HEK293T (cell line): Measurements from ENCODE around the gene NAGA.

Experiments
- CTCF ChIA-PET: fragments of 350-600 bp; formaldehyde crosslinking; extraction: SDS; loops from one replicate; lab custom pipeline; 2021; ENCODE audit warnings: antibody characterized with exemption, inconsistent platforms; lab: Yijun Ruan, JAX
- POLR2A ChIA-PET: fragments of 350-600 bp; formaldehyde crosslinking; extraction: SDS; loops from one replicate; lab custom pipeline; 2020; ENCODE audit warnings: antibody characterized with exemption, inconsistent platforms; lab: Yijun Ruan, JAX
- DNase-seq: peaks from one replicate; pipeline ENCODE4 v3.0.0; 2012; ENCODE audit warnings: mixed read lengths; ENCODE audit errors: extremely low spot score
- ARNT ChIP-seq: fragments of 450-650 bp; IDR thresholded peaks from 2 replicates; pipeline ENCODE4 v1.6.1; 2017; ENCODE audit warnings: mild to moderate bottlenecking
- BHLHE40 ChIP-seq: fragments of 450-650 bp; IDR thresholded peaks from 2 replicates; pipeline ENCODE4 v1.6.1; 2016; ENCODE audit warnings: mild to moderate bottlenecking, moderate library complexity, borderline replicate concordance
- CTBP1 ChIP-seq: fragments of 450-650 bp; IDR thresholded peaks from 2 replicates; pipeline ENCODE4 v1.6.1; 2016; ENCODE audit warnings: borderline replicate concordance
- ELF4 ChIP-seq: fragments of 450-650 bp; IDR thresholded peaks from 2 replicates; pipeline ENCODE4 v1.6.1; 2017; ENCODE audit warnings: antibody characterized with exemption
- FOXA1 ChIP-seq: fragments of 450-650 bp; IDR thresholded peaks from 2 replicates; pipeline ENCODE4 v1.6.1; 2016; ENCODE audit warnings: mild to moderate bottlenecking
- FOXK2 ChIP-seq: fragments of 450-650 bp; IDR thresholded peaks from 2 replicates; pipeline ENCODE4 v1.6.1; 2016; ENCODE audit warnings: mild to moderate bottlenecking
- FOXM1 ChIP-seq: fragments of 450-650 bp; IDR thresholded peaks from 2 replicates; pipeline ENCODE4 v1.6.1; 2017; ENCODE audit warnings: mild to moderate bottlenecking, borderline replicate concordance
- HDGF ChIP-seq: fragments of 450-650 bp; IDR thresholded peaks from 2 replicates; pipeline ENCODE4 v1.6.1; 2017; ENCODE audit warnings: antibody characterized with exemption, borderline replicate concordance
- L3MBTL2 ChIP-seq: fragments of 450-650 bp; conservative IDR thresholded peaks from 2 replicates; pipeline ENCODE4 v1.6.1; 2016; ENCODE audit warnings: mild to moderate bottlenecking
- LEF1 ChIP-seq: fragments of 450-650 bp; IDR thresholded peaks from 2 replicates; pipeline ENCODE4 v1.6.1; 2017; ENCODE audit warnings: mild to moderate bottlenecking, borderline replicate concordance
- NFRKB ChIP-seq: fragments of 450-650 bp; IDR thresholded peaks from 2 replicates; pipeline ENCODE4 v1.6.1; 2016; ENCODE audit warnings: mild to moderate bottlenecking, moderate library complexity
- SP1 ChIP-seq: fragments of 450-650 bp; IDR thresholded peaks from 2 replicates; pipeline ENCODE4 v1.6.1; 2017
- SUZ12 ChIP-seq: fragments of 450-650 bp; IDR thresholded peaks from 2 replicates; pipeline ENCODE4 v1.6.1; 2016; ENCODE audit warnings: mild to moderate bottlenecking
- TARDBP ChIP-seq: fragments of 450-650 bp; IDR thresholded peaks from 2 replicates; pipeline ENCODE4 v1.6.1; 2016
- ZNF384 ChIP-seq: fragments of 450-650 bp; IDR thresholded peaks from 2 replicates; pipeline ENCODE4 v1.6.1; 2016
- TF ChIP-seq, protein P1 (sequence below): fragments of 450-650 bp; IDR thresholded peaks from 2 replicates; pipeline ENCODE4 v1.6.1; 2016

NAGA gene

DNA sequence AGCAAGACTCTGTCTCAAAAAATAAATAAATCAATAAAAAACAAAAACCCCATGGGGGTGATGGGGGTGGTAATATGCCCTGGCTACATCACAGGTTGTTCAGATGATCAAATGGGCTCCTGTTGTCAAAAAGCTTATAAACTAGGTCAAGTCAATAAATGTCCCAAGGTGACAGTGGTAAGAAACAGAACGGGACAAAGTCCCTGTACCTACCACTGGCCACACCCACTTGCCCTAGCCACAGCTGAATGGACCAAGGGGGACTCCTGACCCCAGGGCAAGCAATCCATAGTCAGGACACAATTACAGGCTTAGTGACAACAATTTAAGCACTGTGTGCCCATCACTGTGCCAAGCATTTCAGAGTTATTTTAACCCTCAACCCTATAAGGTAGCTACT, 6.0 kb downstream of the NAGA start:
- TF ChIP-seq FOXK2 (no peak), ZNF384 (no peak), NFRKB (no peak)
- TF ChIP-seq, protein P1, sequence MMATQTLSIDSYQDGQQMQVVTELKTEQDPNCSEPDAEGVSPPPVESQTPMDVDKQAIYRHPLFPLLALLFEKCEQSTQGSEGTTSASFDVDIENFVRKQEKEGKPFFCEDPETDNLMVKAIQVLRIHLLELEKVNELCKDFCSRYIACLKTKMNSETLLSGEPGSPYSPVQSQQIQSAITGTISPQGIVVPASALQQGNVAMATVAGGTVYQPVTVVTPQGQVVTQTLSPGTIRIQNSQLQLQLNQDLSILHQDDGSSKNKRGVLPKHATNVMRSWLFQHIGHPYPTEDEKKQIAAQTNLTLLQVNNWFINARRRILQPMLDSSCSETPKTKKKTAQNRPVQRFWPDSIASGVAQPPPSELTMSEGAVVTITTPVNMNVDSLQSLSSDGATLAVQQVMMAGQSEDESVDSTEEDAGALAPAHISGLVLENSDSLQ, result no peak
- DNase-seq, result no peak
- CTCF ChIA-PET, result no interaction called here
- POLR2A ChIA-PET, result interaction anchor here (0.6 to 1.5 kb wide), 3 partner anchors 15 to 118 kb away, joined by 3 to 6 read pairs (median 3); partner anchors contain the start of genes CENPM and SMDT1

DNA sequence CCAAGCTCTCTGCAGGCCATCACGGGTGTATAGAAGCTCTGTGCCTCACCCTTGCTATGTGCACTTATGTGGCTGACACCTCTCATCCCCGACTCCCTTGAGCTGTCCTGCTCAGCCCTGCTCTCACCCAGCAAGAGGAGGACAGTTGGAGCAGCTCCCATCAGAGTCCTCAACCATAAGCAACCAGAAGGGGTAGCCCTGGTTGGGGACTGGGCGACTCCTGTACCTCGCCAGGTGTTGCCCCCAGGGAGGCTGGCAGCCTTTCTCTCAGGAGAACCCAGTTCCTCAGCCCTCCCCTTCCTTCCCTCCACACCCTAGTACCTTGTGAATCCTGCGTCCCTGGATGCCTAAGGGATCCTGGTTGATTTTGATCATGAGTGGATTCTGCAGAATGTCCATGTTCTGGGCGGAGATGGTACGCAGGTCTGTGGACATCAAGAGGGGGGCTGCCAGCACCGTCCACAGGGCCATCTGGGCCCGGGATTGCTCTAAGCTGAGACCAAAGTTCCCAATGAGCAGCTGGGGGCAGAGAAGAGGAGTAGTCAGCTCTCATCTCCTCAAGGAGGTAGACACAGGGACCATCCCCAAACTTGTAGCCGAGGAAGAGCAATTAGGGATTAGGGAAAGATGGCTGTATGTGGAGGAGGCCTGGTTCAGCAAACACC, 8.0 kb downstream of the NAGA start:
- TF ChIP-seq NFRKB (no peak), ZNF384 (no peak), FOXA1 (no peak), SUZ12 (no peak), L3MBTL2 (no peak), LEF1 (no peak), BHLHE40 (no peak), FOXK2 (no peak), ELF4 (no peak), ARNT (no peak)
- DNase-seq, result no peak
- CTCF ChIA-PET, result no interaction called here
- POLR2A ChIA-PET, result interaction anchor here (1.1 kb wide), 2 partner anchors 8 to 17 kb away, joined by 3 to 4 read pairs; partner anchors contain the start of genes NAGA and SMDT1

DNA sequence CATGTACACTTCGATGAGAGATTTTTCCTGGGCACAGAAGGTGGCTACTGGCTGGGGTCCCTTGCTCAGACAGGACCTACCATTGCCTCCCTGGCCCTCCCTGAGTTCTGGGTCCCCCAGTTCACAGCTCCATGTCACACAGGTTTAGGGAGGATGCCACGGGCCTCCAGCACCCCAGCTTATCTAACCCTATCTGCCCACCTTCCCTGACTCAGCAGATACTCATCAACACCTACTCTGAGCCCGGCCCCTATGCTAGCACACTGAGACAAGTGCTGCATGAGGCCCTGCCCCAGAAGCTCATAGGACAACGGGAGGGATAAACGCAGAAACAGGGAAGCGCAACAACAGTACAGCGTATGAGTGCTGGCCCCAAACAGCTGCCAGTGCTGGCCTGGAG, 9.6 kb downstream of the NAGA start:
- POLR2A ChIA-PET, result interaction anchor here (0.8 to 1.2 kb wide), 3 partner anchors 9 to 114 kb away, joined by 3 to 4 read pairs (median 3); partner anchors contain the start of gene CENPM
- DNase-seq, result no peak
- CTCF ChIA-PET, result interaction anchor here (0.6 kb wide), 1 partner anchor 98 kb away, joined by 3 read pairs; no protein-coding TSS in a partner anchor
- no peak for TF ChIP-seq ZNF384
- no peak for TF ChIP-seq ELF4
- no peak for TF ChIP-seq CTBP1
- TF ChIP-seq SP1, result no peak
- TF ChIP-seq FOXA1, result no peak
- no peak for TF ChIP-seq L3MBTL2
- no peak for TF ChIP-seq BHLHE40

DNA sequence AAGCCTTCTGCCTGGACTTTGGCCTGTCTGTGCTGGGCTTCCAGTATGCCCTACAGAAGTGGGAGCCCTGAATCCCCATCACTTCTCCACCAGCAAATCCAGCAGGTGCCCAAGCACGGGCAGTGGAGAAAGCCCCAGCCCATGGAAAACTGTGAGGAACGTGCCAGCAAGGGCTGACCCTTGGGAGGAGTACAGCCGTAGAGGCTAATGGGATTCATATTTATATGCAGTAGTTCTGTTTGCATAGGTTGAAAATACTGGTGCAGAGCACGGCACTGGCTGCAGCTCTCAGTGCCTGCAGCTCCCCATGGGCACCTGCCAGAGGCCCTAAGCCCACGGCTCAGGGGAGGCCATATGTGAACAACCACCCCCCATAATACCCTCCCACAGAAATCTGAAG, 10.1 kb downstream of the NAGA start:
- no peak for DNase-seq
- no peak for TF ChIP-seq TARDBP
- TF ChIP-seq HDGF, result no peak
- TF ChIP-seq FOXA1, result no peak
- no peak for TF ChIP-seq ZNF384
- no peak for TF ChIP-seq CTBP1
- TF ChIP-seq, protein P1, result no peak
- no peak for TF ChIP-seq FOXM1
- TF ChIP-seq LEF1, result no peak
- TF ChIP-seq ARNT, result no peak
- no peak for TF ChIP-seq BHLHE40
- TF ChIP-seq NFRKB, result no peak
- TF ChIP-seq FOXK2, result no peak
- no peak for TF ChIP-seq L3MBTL2
- TF ChIP-seq SP1, result no peak
- TF ChIP-seq ELF4, result no peak
- TF ChIP-seq SUZ12, result no peak
- CTCF ChIA-PET, result no interaction called here
- POLR2A ChIA-PET, result interaction anchor here (0.8 to 1.2 kb wide), 2 partner anchors 11 to 114 kb away, joined by 3 to 4 read pairs; partner anchors contain the start of gene CENPM

DNA sequence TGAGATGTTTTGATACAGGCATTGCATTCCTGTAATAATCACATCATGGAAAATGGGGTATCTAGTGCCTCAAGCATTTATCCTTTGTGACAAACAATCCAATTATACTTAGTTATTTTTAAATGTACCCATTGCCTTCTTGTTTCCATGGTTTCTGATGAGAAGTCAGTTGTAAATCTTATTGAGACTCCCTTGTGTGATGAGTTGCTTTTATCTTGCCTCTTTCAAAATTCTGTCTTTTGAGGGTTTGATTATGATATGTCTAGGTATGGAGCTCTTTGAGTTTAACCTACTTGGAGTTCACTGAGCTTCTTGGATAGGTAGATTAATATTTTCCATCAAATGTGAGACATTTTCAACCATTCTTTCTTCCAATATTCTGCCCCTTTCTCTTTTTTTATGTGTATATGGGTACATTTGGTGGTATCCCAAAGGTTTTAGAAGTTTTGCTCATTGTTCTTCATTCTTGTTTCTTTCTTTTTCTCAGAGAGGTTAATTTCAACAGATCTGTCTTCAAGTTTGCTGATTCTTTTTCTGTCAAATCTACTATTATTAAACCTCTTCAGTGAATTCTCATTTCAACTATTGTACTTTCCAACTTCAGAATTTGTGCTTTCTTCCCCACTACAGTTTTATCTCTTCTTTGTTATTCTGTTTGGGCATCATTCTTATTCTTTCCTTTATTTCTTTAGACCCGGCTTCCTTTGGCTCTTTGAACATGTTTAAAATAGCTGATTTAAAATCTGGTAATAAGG, 13.7 kb downstream of the NAGA start:
- CTCF ChIA-PET, result no interaction called here

DNA sequence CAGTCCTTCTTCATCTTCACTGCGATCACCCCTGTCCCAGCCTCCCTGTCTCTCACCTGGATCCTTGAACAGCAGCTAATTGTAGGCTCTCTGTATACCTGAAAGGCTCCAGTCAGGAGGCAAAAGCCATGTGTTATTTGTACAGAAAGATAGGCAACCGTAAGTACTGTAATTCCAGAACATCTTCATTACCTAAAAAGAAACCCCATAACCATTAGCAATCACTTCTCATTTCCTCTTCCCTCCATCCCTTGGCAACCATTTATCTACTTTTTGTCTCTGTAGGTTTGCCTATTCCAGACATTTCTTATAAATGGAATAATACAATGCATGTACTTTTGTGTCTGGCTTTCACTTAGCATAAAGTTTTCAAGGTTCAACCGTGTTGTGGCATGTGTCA, 17.8 kb downstream of the NAGA start:
- TF ChIP-seq, protein P1, result no peak
- no peak for TF ChIP-seq BHLHE40
- no peak for TF ChIP-seq L3MBTL2
- no peak for TF ChIP-seq TARDBP
- TF ChIP-seq ZNF384, result no peak
- TF ChIP-seq FOXK2, result no peak
- TF ChIP-seq LEF1, result no peak
- TF ChIP-seq CTBP1, result no peak
- TF ChIP-seq HDGF, result no peak
- TF ChIP-seq FOXM1, result no peak
- TF ChIP-seq ARNT, result no peak
- no peak for TF ChIP-seq NFRKB
- TF ChIP-seq FOXA1, result no peak
- CTCF ChIA-PET, result no interaction called here
- POLR2A ChIA-PET, result interaction anchor here (1.0 kb wide), 1 partner anchor 17 kb away, joined by 3 read pairs; no protein-coding TSS in a partner anchor
- no peak for DNase-seq

More for the DNA sequence above, 13.7 kb downstream of the NAGA start:
- POLR2A ChIA-PET, result interaction anchor here (1.1 kb wide), 1 partner anchor 13 kb away, joined by 4 read pairs; no protein-coding TSS in a partner anchor
- no peak for DNase-seq
- TF ChIP-seq ZNF384, result no peak
- TF ChIP-seq LEF1, result no peak
- TF ChIP-seq HDGF, result no peak
